HFFc6 (cell line): ENCODE results near the gene LCN10. TPM values are rescaled to one million over a fixed set of nuclear protein-coding genes. Genes with fewer than 3 reads are reported as not detected.
"Not testable (repeated sequence)": the region's sequence is repeated elsewhere in the genome, so short reads cannot be mapped to it uniquely, and the experiment has no call there.

Source experiments
- DNase-seq: peaks from one replicate; pipeline ENCODE4 v3.0.0-alpha.2; 2018
- H3K27ac Mint-ChIP-seq: 2 replicates; pipeline ENCODE4 v1.8.0; 2020; ENCODE audit warnings: mild to moderate bottlenecking, mixed read lengths
- H3K27me3 Mint-ChIP-seq: 2 replicates; pipeline ENCODE4 v1.8.0; 2021; ENCODE audit warnings: mild to moderate bottlenecking, moderate library complexity, mixed read lengths; ENCODE audit not compliant: insufficient read depth
- H3K36me3 Mint-ChIP-seq: 2 replicates; pipeline ENCODE4 v1.8.0; 2021; ENCODE audit warnings: low read depth, mixed read lengths
- H3K4me1 Mint-ChIP-seq: 2 replicates; pipeline ENCODE4 v1.8.0; 2020; ENCODE audit warnings: low read depth, mixed read lengths
- H3K4me3 Mint-ChIP-seq: 2 replicates; pipeline ENCODE4 v1.8.0; 2020; ENCODE audit warnings: mild to moderate bottlenecking, moderate library complexity, mixed read lengths
- H3K9me3 Mint-ChIP-seq: 2 replicates; pipeline ENCODE4 v1.8.0; 2020; ENCODE audit warnings: mild to moderate bottlenecking, mixed read lengths
- CTCF ChIP-seq: fragments of 200-600 bp; sonication (generic); IDR thresholded peaks from 2 replicates; pipeline ENCODE4 v1.5.0; 2021; ENCODE audit warnings: antibody characterized with exemption, mild to moderate bottlenecking
- total RNA-seq, 6 experiments: library from RNA; stranded (reverse); fragmentation: NEBNext Ultra II Directional; extraction: Animal tissue kit (Norgen Biotek cat#: 25700); gene quantifications; 2 replicates in 1 of 6; 3 replicates in 5 of 6; pipeline ENCODE4 v1.2.3, GENCODE V29; 2021

The LCN10 gene
- total RNA-seq, 6 experiments from 2014 or later = not detected

DNA sequence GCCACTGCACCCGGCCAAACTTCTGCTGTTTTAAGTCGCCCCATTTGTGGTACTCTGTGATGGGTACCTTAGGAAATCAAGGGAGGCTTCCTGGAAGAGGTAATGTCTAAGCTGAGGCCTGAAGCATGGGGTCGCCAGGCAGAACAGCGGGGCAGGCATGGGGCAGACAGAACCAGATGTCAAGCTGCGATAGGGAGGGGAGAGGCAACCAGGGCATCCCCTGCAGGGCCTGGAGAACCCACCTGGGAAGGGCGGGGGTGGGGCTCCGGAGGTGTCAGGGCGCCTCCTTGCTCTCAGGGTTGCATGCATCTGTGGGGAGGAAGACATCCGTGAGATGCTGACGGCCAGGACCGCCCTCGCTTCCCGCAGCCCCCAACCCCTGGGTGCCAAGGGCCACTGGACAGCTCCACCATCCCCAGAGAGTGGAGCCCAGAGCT, 18.8 kb upstream of the LCN10 start:
- Mint-ChIP-seq H3K27ac (no peak overlapping the region), H3K4me3 (no peak overlapping the region), H3K27me3 (peaks cover 6% of the 10 kb centered on the region), H3K36me3 (no peaks in the 10 kb centered on the region), H3K9me3 (peaks cover 5% of the 10 kb centered on the region; the same call in 1 of the 2 replicates), H3K4me1 (0 out of 2 replicates have a peak, but pooled peaks cover 6% of the 10 kb centered on the region)
- no peak for DNase-seq
- TF ChIP-seq CTCF = no peak

DNA sequence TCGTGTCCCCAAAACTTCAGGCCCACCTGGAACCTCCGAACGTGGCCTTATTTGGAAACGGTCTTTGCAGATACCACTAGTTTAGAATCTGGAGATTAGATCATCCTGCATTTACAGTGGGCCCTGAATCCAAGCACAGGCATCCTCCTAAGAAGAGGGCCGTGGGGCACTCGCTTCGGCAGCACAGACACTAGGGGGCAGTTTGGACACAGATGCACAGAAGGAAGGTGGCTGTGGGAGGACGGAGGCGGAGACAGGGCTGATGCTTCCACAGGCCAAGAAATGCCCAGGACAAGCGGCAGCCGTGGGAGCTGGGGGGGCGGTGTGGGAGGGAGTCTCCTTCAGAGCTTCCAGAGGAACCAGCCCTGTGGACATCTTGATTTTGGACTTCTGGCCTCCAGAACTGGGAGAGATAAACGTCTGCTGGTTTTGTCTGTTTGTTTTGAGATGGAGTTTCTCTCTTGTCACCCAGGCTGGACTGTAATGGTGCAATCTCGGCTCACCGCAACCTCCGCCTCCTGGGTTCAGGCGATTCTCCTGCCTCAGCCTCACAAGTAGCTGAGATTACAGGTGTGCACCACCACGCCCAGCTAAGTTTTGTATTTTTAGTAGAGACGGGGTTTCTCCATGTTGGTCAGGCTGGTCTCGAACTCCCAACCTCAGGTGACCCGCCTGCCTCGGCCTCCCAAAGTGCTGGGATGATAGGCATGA, 18.2 kb upstream of the LCN10 start:
- H3K27me3 Mint-ChIP-seq, H3K4me3 Mint-ChIP-seq, H3K27ac Mint-ChIP-seq: not testable (repeated sequence)

DNA sequence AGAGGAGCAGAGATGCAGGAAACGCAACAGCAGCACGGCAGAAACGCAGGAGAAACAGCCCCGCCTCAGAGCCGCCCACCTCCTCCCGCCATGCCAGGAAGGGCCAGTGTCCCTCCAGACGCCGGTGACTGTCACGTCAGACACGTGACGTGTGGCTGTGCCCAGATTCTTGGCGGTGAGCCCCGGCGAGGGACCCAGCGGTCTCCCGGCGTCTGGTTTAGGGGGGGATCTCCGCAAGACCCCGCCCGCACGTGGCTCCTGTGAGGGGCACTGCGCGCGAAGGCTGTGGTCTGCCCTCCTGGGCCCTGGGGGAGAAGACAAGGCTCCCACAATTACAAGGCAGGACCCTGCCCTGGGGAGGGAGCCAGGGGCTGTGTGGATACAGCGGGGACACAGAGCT, 17.7 kb upstream of the LCN10 start:
- no peak overlapping the region for H3K4me3 Mint-ChIP-seq
- no peak for DNase-seq
- TF ChIP-seq CTCF = no peak
- peaks cover 17% of the 10 kb centered on the region for H3K9me3 Mint-ChIP-seq
- no peak overlapping the region for H3K27ac Mint-ChIP-seq
- 0 out of 2 replicates have a peak, but pooled peaks cover 6% of the 10 kb centered on the region for H3K4me1 Mint-ChIP-seq
- H3K27me3 Mint-ChIP-seq = peaks cover 4% of the 10 kb centered on the region
- H3K36me3 Mint-ChIP-seq = peaks cover 9% of the 10 kb centered on the region

More for the DNA sequence above, 18.2 kb upstream of the LCN10 start:
- not testable (repeated sequence) for H3K4me1 Mint-ChIP-seq, H3K36me3 Mint-ChIP-seq
- peak; percentile 70 for DNase-seq
- H3K9me3 Mint-ChIP-seq = peaks cover 11% of the 10 kb centered on the region
- TF ChIP-seq CTCF = peak; percentile 75

GRCh38 chr9:136759436-136760325, 16.9 kb upstream of the LCN10 start:
- Mint-ChIP-seq H3K27ac (no peak overlapping the region), H3K4me3 (no peak overlapping the region), H3K36me3 (peaks cover 11% of the 10 kb centered on the region), H3K9me3 (peaks cover 19% of the 10 kb centered on the region), H3K27me3 (peaks cover 3% of the 10 kb centered on the region), H3K4me1 (0 out of 2 replicates have a peak, but pooled peaks cover 6% of the 10 kb centered on the region)
- no peak for DNase-seq
- TF ChIP-seq CTCF = no peak

DNA sequence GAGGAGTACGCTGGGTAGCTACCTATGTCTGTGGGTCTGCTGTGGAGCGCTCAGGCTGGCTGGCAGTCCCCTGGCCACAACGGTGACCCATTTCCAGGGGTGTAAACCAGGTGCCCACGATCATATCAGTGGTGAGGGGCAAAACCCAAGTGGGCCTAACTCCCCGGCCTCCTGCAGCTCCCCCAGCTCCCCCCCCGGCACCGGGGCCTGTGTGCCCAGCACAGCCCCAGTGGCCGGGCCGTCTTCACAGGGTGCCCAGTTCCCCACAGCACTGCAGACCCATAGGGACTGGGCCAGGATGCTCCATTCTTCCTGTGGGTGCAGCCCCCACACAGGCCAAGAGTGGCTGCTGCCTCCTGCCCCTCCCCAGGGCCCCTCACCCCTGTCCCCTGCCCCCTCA, 16.3 kb upstream of the LCN10 start:
- H3K27ac Mint-ChIP-seq = no peak overlapping the region
- peaks cover 19% of the 10 kb centered on the region for H3K9me3 Mint-ChIP-seq
- TF ChIP-seq CTCF = no peak
- no peak overlapping the region for H3K4me3 Mint-ChIP-seq
- peaks cover 11% of the 10 kb centered on the region for H3K36me3 Mint-ChIP-seq
- H3K4me1 Mint-ChIP-seq = 0 out of 2 replicates have a peak, but pooled peaks cover 6% of the 10 kb centered on the region
- H3K27me3 Mint-ChIP-seq = peaks cover 3% of the 10 kb centered on the region
- DNase-seq = no peak
